Gastroesophageal sphincter (tissue), 3 donors: Measurements from ENCODE around the gene XRCC4.

Source experiments
- POLR2A ChIP-seq, 2 donors: fragments of 450-650 bp; IDR thresholded peaks; one replicate each; pipeline ENCODE4 v1.6.1; 2017; ENCODE audit warnings: antibody characterized with exemption in 2 of 2, mild to moderate bottlenecking in 2 of 2, moderate library complexity in 1 of 2
- TF ChIP-seq, protein P1 (sequence below), 4 experiments: fragments of 200-600 bp in 2 of 4; fragments of 450-650 bp in 2 of 4; sonication (generic) in 1 of 4; IDR thresholded peaks; one replicate each; pipeline ENCODE4 v1.5.1; 2017 to 2019; ENCODE audit warnings: antibody characterized with exemption in 4 of 4, mild to moderate bottlenecking in 2 of 4, moderate library complexity in 2 of 4

DNA sequence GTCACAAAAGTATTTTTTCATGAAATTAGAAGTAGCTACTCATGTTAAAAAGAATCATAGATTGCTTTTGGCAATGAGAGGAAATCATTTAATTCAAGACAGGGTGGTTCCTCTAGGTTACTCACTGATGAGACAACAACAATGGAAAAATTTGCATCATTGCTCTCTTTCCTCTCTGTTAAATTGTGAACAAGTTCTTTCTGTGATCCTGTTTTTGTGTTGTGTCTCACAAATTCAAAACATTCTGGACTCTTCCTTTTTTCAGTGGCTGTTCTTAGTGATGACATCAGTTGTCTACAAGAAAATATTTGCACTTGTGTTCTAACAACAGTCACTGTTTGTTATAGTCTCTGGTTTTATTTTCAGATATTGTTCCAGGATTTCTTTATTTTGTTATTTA, 95.3 kb downstream of the XRCC4 start:
- TF ChIP-seq, protein P1, sequence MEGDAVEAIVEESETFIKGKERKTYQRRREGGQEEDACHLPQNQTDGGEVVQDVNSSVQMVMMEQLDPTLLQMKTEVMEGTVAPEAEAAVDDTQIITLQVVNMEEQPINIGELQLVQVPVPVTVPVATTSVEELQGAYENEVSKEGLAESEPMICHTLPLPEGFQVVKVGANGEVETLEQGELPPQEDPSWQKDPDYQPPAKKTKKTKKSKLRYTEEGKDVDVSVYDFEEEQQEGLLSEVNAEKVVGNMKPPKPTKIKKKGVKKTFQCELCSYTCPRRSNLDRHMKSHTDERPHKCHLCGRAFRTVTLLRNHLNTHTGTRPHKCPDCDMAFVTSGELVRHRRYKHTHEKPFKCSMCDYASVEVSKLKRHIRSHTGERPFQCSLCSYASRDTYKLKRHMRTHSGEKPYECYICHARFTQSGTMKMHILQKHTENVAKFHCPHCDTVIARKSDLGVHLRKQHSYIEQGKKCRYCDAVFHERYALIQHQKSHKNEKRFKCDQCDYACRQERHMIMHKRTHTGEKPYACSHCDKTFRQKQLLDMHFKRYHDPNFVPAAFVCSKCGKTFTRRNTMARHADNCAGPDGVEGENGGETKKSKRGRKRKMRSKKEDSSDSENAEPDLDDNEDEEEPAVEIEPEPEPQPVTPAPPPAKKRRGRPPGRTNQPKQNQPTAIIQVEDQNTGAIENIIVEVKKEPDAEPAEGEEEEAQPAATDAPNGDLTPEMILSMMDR (IDR thresholded peaks at IDR 0.05): no peak
- no peak for TF ChIP-seq POLR2A (IDR thresholded peaks at IDR 0.05)
